22Rv1 (cell line): ENCODE results near the gene INAFM2.

Experiments
- ZFX ChIP-seq: fragments of 450-650 bp; IDR thresholded peaks from 2 replicates; pipeline ENCODE4 v1.6.1; 2017; ENCODE audit warnings: antibody characterized with exemption, borderline replicate concordance
- TF ChIP-seq, protein P1 (sequence below): fragments of 450-650 bp; IDR thresholded peaks from 2 replicates; pipeline ENCODE4 v1.5.1; 2017; ENCODE audit warnings: mild to moderate bottlenecking

DNA sequence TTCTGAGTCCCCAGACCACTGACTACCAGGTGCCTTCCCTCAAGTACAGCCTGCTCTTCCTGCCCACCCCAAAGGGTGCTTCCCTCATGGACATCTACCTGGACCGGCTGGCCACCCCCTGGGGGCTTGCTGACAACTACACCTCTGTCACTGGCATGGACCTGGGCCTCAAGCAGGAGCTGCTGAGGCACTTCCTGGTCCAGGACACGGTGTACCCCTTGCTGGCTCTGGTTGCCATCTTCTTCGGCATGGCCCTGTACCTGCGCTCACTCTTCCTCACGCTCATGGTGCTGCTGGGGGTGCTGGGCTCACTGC is 43.8 kb downstream of the INAFM2 start:
- TF ChIP-seq, protein P1, sequence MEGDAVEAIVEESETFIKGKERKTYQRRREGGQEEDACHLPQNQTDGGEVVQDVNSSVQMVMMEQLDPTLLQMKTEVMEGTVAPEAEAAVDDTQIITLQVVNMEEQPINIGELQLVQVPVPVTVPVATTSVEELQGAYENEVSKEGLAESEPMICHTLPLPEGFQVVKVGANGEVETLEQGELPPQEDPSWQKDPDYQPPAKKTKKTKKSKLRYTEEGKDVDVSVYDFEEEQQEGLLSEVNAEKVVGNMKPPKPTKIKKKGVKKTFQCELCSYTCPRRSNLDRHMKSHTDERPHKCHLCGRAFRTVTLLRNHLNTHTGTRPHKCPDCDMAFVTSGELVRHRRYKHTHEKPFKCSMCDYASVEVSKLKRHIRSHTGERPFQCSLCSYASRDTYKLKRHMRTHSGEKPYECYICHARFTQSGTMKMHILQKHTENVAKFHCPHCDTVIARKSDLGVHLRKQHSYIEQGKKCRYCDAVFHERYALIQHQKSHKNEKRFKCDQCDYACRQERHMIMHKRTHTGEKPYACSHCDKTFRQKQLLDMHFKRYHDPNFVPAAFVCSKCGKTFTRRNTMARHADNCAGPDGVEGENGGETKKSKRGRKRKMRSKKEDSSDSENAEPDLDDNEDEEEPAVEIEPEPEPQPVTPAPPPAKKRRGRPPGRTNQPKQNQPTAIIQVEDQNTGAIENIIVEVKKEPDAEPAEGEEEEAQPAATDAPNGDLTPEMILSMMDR = no peak
- no peak for TF ChIP-seq ZFX
